GM18951 (cell line): ENCODE results near the gene PAK5.

Experiments used
- POLR2A ChIP-seq: IDR thresholded peaks from 4 replicates; pipeline ENCODE4 v1.6.1; 2011; ENCODE audit warnings: mild to moderate bottlenecking; ENCODE audit not compliant: insufficient read length, insufficient read depth; ENCODE audit errors: extremely low read depth
- in situ Hi-C: fragments of 300-500 bp; cut with MboI; formaldehyde crosslinking; loops from one replicate; pipeline ENCODE4 v1.12.0; 2022; ENCODE audit warnings: low sequenced_read_pairs, mixed read lengths, inconsistent platforms; ENCODE audit not compliant: unreplicated experiment

Gene PAK5

GRCh38 chr20:9493803-9494202, 345.1 kb downstream of the PAK5 start:
- in situ Hi-C loops, result no loop called here
- TF ChIP-seq POLR2A, result no peak

DNA sequence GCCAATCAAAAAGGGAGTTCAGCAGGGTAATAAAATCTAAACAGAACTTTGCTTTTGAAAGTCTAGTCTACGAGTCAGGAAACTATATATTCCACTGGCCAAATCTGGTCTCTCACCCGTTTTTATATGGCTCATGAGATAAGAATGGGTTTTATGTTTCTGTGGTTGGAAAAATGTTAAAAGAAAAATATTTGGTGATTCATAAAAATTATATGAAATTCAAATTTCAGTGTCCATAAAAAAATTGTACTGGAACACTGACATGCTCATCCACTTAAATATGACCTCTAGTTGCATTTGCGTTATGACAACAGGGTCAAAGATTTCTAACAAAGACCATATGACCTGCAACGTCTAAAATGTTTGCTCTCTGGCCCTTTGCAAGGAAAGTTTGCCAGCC, 346.8 kb downstream of the PAK5 start:
- in situ Hi-C loops, result no loop called here
- no peak for TF ChIP-seq POLR2A

GRCh38 chr20:9491324-9491723, 347.6 kb downstream of the PAK5 start:
- TF ChIP-seq POLR2A, result no peak
- in situ Hi-C loops, result no loop called here

DNA sequence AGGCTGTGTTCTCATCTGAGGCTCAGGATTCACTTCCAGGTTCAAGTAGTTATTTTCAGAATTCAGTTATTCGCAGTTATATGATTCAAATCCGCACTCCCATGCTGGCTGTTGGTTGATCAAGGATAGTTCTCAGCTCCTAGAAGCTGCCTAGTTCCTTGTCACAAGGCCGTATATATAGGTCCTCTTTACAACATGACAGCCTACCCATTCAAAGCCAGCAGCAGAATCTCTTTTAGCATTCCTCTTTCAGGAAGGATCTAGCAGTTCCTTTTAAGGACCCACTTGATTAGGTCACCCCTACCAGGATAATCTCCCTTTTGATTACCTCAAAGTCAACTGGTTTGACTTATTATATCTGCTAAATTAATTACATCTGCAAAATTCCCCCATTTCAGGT, 348.2 kb downstream of the PAK5 start:
- in situ Hi-C loops, result no loop called here
- no peak for TF ChIP-seq POLR2A

DNA sequence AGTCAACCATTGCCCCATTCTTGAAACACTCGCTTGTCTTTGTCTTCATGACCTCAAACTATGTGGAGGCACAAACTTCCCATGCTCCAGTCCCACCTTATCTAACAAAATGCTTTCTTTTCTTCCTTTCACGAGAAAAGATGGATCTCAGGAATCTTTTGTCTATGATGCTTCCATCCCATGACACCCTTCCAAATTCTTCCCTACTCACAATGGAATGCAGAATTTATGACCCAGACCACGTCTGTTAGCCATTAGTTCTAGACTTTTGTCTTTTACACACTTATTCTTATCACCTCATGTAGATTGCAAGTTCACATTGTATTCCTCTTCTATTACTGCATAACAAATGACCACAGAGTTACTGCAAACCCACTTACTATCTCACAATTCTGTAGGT, 348.7 kb downstream of the PAK5 start:
- no peak for TF ChIP-seq POLR2A
- in situ Hi-C loops, result no loop called here

DNA sequence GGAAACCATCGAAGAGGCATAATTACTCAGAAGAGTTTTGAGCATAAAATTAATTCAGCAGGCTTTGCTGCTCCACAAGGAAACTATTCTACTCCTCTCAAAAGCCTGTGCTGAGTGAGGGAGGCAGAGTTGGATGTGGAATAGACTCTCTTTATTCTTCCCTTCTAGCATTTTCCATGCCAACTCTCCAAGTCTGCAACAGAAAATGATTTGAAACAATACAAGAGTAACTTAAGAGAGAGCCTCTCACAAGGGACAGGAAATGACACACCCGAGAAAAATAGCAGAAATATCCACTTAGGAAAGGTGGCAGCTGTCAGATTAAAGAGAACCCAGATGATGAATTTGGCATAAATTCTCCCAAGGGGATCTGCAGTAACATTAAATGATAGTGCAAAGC, 350.8 kb downstream of the PAK5 start:
- in situ Hi-C loops, result no loop called here
- no peak for TF ChIP-seq POLR2A
